ENCODE results near the gene EXOSC7.
"Not testable (repeated sequence)": the region's sequence is repeated elsewhere in the genome, so short reads cannot be mapped to it uniquely, and the experiment has no call there.

GRCh38 chr3:45053805-45054195 is 77.8 kb downstream of the EXOSC7 start:
- TF ChIP-seq POLR2A (IDR thresholded peaks at IDR 0.05); POLR2AphosphoS5 (IDR thresholded peaks at IDR 0.05; ENCODE audit: insufficient read depth in 1 of 2, low read depth in 1 of 2); CTCF (IDR thresholded peaks at IDR 0.05): not testable (repeated sequence)
